ENCODE results near the gene TRIM7. TPM values are rescaled to one million over a fixed set of nuclear protein-coding genes. Genes with fewer than 3 reads are reported as not detected.
"Not testable (repeated sequence)": the region's sequence is repeated elsewhere in the genome, so short reads cannot be mapped to it uniquely, and the experiment has no call there.

TRIM7 gene
- polyA plus RNA-seq, 3 donors, result 0.29 to 0.42 (median 0.33) TPM

DNA sequence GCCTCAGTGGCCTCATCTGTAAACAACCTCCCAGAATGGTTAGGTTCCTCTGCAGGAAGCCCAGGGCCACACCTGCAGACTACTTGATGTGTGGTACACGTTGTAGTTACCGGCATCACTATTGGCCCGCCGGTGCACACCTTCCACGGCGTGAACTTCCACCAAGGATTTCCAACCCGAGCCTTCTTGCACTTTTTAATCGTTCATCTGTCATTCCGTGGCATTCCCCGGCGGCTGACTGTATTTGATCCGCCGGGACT, 12.7 kb upstream of the TRIM7 start:
- DNase-seq (ENCODE audit: extremely low read depth in 1 of 11, low read depth in 9 of 11, low spot score in 4 of 11), result peak in 1 of 11 donors; percentile 44

DNA sequence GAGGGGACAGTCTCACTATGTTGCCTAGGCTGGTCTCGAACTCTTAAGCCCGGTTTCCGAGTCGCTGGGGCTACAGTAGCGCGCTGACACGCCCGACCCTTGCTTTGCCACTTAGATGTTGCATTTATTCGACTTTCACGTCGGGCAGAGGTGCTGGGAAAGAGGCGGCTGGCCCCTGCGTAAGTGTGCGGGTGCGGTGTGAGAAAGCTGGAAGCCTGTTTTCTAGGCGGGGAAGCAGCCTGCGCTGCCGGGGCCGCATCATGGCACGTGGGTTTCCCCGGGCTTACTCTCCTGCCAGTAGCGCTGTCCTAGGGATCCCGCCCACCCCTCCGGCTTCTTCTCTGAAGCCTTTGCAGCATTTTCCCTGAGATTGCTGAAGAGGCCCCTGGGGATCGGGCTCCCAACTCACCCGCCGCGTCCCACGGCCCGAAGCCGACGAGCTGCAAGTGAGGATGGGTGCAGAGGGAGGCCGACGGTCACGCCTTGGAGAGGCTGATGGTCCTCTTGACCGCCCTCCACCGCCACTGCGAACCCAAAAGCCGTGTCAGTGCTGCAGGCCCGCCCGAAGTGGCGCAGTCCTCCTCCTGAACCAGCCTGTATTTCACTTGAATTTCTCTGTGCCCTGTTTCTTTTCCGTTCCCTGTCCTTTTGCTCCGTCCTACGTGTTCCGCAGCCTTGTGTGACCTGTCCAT, 12.3 kb upstream of the TRIM7 start:
- no peak for DNase-seq (ENCODE audit: extremely low read depth in 1 of 11, low read depth in 9 of 11, low spot score in 4 of 11)

DNA sequence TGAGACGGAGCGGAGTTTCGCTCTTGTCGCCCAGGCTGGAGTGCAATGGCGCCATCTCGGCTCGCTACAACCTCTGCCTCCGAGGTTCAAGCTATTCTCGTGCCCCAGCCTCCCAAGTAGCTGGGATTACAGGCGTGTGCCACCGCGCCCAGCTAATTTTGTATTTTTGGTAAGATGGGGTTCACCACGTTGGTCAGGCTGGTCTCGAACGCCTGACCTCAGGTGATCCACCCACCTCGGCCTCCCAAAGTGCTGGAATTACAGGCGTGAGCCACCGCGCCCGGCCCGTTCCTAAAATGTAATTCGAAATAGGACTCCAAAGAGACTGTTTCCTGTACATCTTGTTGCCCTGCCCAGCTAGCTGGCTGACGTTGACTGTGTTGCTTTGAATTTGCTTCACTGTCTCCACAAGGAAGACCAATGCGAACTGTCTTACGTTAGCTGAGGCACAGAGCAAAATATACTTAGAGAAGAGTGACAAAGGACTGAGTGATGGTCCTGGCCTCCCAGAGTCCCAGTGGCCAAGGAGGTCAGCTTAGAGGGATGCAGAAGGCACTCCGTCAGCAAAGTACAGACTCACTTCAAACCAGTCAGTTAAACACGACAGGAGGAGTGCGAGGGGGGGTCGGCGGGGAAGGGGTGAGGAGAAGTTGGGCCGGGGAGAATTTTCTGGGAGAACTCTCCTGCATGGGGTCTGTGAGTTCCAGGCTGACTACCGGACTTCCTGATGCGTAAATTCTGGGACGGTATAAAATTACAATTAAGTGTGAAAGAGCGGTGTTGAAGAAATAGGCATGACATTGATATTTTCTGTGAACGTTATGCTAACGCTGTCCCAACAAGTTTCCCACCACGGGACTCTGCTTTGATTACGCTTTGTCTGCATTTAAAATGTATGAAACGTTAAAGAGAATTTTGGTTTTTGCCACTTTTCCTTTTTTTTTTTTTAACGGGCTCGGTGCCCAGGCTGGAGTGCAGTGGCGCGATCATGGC, 11.3 kb upstream of the TRIM7 start:
- DNase-seq (ENCODE audit: extremely low read depth in 1 of 11, low read depth in 9 of 11, low spot score in 4 of 11), result no peak

GRCh38 chr5:181214249-181214648, 9.3 kb upstream of the TRIM7 start:
- DNase-seq (ENCODE audit: extremely low read depth in 1 of 11, low read depth in 9 of 11, low spot score in 4 of 11), result not testable (repeated sequence)

GRCh38 chr5:181212934-181213333, 7.9 kb upstream of the TRIM7 start:
- no peak for DNase-seq (ENCODE audit: extremely low read depth in 1 of 11, low read depth in 9 of 11, low spot score in 4 of 11)

GRCh38 chr5:181212080-181212479, 7.1 kb upstream of the TRIM7 start:
- no peak for DNase-seq (ENCODE audit: extremely low read depth in 1 of 11, low read depth in 9 of 11, low spot score in 4 of 11)

DNA sequence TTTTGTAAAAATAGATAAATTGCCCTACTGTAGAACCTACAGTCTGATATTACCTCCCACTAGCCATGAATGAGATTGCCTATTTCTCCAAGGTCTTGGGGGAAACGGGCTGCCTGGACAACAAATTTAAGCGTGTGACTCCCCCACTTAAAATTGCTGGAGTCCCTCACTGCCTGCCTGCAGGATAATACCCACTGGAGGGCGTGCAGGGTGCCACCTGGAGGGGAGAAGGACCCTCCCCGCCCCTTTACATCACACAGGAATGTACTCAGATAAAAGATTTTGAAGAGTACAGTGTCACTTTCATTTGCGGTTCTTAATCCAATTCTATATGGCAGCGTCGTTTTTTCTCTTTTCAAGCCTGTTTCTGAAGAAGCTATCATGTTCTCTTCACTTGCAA, 6.2 kb upstream of the TRIM7 start:
- DNase-seq (ENCODE audit: extremely low read depth in 1 of 11, low read depth in 9 of 11, low spot score in 4 of 11), result no peak

DNA sequence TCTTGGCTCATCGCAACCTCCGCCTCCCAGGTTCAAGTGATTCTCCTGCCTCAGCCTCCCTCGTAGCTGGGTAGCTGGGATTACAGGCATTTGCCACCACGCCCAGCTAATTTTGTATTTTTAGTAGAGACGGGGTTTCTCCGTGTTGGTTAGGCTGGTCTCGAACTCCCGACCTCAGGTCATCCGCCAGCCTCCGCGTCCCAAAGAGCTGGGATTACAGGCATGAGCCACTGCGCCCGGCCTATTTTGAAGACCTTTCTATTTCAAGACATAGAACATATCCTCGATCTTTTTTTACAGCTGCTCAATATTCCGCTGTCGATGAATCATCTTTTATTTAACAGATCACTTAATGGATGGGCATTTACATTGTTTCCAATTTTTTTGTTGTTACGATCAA, 5.7 kb upstream of the TRIM7 start:
- DNase-seq (ENCODE audit: extremely low read depth in 1 of 11, low read depth in 9 of 11, low spot score in 4 of 11), result not testable (repeated sequence)

DNA sequence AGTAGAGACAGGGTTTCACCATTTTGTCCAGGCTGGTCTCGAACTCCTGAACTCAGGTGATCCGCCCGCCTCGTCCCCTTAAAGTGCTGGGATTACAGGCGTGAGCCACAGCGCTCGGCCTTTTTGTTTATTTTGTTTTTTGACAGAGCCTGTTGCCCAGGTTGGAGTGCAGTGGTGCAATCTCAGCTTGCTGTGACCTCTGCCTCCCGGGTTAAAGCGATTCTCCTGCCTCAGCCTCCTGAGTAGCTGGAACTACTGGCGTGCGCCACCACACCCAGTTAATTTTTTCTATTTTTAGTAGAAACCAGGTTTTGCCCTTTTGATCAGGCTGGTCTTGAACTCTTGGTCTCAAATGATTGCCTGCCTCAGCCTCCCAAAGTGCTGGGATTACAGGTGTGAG, 5.2 kb upstream of the TRIM7 start:
- not testable (repeated sequence) for DNase-seq (ENCODE audit: extremely low read depth in 1 of 11, low read depth in 9 of 11, low spot score in 4 of 11)

DNA sequence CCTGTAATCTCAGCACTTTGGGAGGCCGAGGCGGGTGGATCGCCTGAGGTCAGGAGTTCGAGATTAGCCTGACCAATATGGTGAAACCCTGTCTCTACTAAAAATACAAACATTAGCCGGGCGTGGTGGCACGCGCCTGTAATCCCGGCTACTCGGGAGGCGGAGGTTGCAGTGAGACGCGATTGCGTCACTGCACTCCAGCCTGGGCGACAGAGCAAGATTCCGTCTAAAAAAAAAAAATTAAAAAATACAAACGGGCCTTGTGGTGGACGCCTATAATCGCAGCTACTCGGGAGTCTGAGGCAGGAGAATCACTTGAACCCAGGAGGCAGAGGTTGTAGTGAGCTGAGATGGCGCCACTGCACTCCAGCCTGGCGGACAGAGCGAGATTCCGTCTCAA, 4.0 kb upstream of the TRIM7 start:
- DNase-seq (ENCODE audit: extremely low read depth in 1 of 11, low read depth in 9 of 11, low spot score in 4 of 11), result not testable (repeated sequence)

DNA sequence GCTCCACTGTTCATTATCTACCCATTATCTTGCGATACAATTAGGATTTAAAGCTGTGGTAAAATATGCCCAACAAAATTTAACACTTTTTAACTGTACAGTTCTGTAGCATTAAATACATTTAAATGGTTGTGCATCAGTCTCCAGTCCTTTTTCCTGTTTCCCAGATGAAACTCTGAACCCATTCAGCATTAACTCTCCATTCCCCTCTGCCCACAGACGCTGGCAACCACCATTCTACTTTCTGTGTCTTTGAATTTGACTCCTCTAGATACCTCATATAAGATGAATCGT, 2.9 kb upstream of the TRIM7 start:
- DNase-seq (ENCODE audit: extremely low read depth in 1 of 11, low read depth in 9 of 11, low spot score in 4 of 11), result no peak

DNA sequence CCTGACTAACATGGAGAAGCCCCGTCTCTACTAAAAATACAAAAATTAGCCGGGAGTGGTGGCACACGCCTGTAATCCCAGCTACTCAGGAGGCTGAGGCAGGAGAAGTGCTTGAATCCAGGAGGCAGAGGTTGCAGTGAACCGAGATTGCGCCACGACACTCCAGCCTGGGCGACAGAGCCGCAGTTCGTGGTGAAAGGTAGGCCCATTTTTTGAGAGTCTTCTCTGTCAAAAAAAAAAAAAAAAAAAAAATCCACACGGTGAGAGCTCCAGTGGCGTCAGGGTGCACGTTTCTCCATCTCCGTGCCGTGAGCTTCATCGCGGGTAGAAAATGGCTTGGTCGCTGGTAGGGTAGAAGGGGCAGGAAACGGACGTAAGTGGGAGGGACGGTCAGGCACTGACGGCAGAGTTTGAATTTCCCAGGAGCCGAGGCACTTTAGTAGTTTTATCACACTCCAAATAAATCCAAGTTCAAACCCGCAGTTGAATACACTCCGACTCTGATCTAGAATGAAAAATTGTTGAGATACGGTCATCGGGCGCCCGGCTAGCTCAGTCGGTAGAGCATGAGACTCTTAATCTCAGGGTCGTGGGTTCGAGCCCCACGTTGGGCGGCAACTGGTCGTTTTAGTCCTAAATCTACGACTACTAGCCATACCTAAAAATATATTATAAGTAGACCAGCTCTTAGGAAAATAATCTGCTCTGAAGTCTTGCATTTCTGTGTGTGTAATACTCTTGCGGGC, 2.4 kb upstream of the TRIM7 start:
- peak in 3 of 11 donors; percentile 51 to 79 (median 59) for DNase-seq (ENCODE audit: extremely low read depth in 1 of 11, low read depth in 9 of 11, low spot score in 4 of 11)

DNA sequence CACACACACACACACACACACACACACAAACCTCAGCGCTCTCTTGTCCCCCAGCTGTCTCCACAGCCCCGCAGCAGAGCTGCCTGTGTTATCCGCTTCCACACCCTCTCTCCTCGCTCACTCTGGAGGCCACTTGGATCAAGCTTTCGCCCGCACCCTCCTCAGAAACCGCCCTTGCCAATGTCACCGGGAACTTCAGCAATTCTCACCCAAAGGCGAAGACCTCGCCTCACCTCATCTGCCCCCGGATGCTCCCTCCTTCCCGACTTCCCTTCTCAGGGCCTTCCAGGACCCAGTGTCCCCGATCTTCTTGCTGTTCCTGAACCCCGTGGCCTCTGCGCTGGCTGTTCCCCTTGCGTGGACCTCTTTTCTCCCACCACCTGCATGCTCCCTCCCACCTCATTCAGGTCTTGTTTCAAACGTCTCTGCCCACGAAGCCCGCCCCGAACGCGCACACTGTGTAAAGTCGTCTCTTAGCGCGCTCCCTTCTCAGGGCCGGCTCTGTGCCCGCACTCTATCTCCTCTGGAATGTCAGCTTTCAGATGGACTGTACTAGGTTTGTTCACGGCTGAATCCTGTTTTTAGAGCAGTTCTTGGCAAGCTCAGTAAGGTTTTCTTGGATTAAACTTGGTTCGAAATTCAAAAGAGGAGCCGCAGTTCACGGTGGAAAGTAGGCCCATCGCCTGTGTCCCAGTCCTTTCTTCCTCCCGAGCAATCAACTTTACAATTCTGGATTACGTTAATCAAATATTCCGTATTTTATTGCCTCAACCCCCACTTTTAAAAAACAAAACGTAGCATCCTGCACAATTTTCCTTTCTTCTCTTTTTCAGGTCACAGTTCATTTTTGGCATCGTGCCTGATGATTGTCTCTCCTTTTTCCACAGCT, 1.0 kb upstream of the TRIM7 start:
- DNase-seq (ENCODE audit: extremely low read depth in 1 of 11, low read depth in 9 of 11, low spot score in 4 of 11), result peak in 1 of 11 donors; percentile 13

DNA sequence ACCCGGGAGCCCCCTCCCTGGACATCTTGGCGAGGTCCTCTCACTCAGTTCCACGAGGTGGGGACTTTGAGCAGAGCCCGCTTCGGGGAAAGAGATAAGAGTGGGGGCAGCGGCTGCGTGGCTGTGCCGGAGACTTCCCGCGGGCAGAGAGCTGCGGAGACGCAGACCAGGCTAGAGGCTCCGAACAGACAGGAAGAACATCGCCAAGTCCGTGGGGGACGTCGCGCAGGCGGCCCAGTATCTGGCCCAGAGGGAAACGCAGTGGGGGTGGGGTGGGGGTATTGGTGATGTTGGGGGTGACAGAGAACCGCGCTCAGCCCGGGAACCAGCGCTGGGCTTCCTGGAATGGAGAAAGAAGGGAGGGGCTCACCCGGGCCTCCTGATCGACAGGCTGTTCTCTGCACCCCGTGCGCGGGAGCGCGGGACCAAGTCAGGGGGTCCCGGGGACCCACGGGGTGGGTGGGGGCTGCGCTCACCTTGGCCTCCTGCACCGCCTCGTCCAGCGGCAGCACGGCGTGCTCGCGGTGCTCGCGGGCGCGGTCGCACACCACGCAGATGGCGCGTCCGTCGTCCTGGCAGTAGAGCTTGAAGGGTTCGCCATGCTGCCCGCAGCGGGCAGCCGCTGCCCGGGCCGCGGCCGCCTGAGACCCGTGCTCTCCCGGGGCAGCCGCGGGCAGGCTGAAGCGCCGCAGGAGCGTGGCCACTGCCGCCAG, 727 bp downstream of the TRIM7 start:
- DNase-seq (ENCODE audit: extremely low read depth in 1 of 11, low read depth in 9 of 11, low spot score in 4 of 11), result no peak

- no peak for DNase-seq (ENCODE audit: extremely low read depth in 1 of 11, low read depth in 9 of 11, low spot score in 4 of 11)
Observed at GRCh38 chr5:181203777-181204112, 1.3 kb downstream of the TRIM7 start.

GRCh38 chr5:181203093-181203711, 1.8 kb downstream of the TRIM7 start:
- DNase-seq (ENCODE audit: extremely low read depth in 1 of 11, low read depth in 9 of 11, low spot score in 4 of 11), result no peak

DNA sequence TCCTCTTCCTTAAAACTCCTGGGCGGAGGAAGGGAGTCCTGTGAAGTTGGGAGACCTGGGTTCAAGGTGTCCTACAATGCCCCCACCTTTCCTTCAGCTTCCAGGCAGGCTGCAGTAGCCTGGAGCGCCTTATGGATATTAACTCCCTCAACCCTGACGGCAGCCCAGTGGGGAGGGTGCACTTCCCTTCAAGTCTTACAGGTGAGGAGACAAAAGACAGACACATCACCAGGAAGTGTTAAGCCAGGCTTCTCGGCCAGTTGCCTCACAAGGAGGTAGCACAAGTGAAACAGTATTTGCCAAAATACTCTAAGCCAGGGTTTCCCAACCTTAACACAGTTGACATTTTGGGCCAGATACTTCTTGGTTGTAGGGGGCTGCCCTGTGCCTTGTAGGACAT, 4.2 kb downstream of the TRIM7 start:
- DNase-seq (ENCODE audit: extremely low read depth in 1 of 11, low read depth in 9 of 11, low spot score in 4 of 11), result no peak
